ENCODE data around the gene GRID1.

The GRID1 gene

GRCh38 chr10:86164960-86165630 is 201.5 kb downstream of the GRID1 start:
- H3K4me3 ChIP-seq (replicated peaks in 1 of 2; ENCODE audit: low read depth in 2 of 2, low read length in 2 of 2): no peak overlapping the region
- DNase-seq (ENCODE audit: low read depth in 2 of 2): no peak
- TF ChIP-seq CTCF (IDR thresholded peaks at IDR 0.05; ENCODE audit: low read depth, low read length): no peak

GRCh38 chr10:86164174-86164774 is 202.3 kb downstream of the GRID1 start:
- no peak overlapping the region for H3K4me3 ChIP-seq (replicated peaks in 1 of 2; ENCODE audit: low read depth in 2 of 2, low read length in 2 of 2)
- DNase-seq (ENCODE audit: low read depth in 2 of 2): no peak
- no peak for TF ChIP-seq CTCF (IDR thresholded peaks at IDR 0.05; ENCODE audit: low read depth, low read length)

GRCh38 chr10:86163522-86164173 is 202.9 kb downstream of the GRID1 start:
- no peak overlapping the region for H3K4me3 ChIP-seq (replicated peaks in 1 of 2; ENCODE audit: low read depth in 2 of 2, low read length in 2 of 2)
- DNase-seq (ENCODE audit: low read depth in 2 of 2): no peak
- TF ChIP-seq CTCF (IDR thresholded peaks at IDR 0.05; ENCODE audit: low read depth, low read length): no peak

DNA sequence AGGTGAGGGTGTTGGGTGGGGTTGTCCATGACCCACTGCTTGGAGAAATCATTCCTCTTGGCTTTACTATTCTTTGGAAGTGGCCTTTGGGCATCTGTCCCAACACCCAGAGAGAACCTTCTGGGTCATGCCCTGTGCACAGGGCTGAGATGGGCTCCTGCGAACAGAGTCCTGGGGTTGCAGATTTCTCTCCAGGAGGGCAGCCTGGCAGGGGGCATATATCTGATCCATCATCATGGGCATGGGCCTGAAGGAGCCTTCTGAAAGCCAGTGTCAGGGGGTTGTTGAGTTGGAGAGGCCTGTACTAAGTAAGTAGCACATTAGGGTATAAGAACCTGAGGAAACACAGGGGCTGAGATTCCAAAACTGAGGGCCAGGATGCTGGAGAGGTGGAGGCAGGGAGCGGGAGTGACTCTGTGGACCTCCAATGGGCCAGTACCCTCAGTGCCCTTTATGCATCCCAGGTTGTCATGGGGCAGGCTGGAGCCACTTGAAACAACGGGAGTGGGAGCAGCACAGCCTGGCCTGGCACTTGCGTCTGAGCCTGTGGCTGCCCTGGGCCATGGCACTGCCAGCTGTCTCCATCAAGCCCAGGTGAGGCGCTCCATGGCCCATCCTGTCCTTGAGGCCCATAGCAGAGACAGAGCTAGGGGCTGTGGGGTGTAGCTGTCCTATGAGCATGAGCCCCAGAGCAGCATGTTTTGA is 203.7 kb downstream of the GRID1 start:
- DNase-seq (ENCODE audit: low read depth in 2 of 2): no peak

DNA sequence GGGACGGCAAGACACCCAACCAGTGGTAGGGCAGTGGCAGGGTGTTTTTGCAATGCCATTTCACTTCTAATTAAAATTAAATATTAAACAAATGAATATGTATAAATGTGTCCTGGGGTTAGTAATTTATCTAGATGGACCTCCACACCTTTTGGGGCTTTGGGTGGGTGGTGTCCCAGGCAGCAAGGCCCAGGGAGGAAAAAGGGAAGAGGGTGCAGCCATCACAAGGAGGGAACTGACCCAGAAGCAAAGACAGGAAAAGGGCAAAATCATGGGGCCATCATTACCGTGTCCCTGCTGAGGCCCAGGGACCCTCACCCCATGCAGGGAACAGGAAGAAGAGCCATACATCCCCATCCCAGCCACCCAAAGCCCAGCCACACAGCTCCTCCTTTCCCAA is 204.6 kb downstream of the GRID1 start:
- TF ChIP-seq CTCF (IDR thresholded peaks at IDR 0.05; ENCODE audit: low read depth, low read length): no peak
- no peak for DNase-seq (ENCODE audit: low read depth in 2 of 2)
- no peak overlapping the region for H3K4me3 ChIP-seq (replicated peaks in 1 of 2; ENCODE audit: low read depth in 2 of 2, low read length in 2 of 2)

More for the DNA sequence above, 203.7 kb downstream of the GRID1 start:
- H3K4me3 ChIP-seq (replicated peaks in 1 of 2; ENCODE audit: low read depth in 2 of 2, low read length in 2 of 2): no peak overlapping the region
- TF ChIP-seq CTCF (IDR thresholded peaks at IDR 0.05; ENCODE audit: low read depth, low read length): no peak

DNA sequence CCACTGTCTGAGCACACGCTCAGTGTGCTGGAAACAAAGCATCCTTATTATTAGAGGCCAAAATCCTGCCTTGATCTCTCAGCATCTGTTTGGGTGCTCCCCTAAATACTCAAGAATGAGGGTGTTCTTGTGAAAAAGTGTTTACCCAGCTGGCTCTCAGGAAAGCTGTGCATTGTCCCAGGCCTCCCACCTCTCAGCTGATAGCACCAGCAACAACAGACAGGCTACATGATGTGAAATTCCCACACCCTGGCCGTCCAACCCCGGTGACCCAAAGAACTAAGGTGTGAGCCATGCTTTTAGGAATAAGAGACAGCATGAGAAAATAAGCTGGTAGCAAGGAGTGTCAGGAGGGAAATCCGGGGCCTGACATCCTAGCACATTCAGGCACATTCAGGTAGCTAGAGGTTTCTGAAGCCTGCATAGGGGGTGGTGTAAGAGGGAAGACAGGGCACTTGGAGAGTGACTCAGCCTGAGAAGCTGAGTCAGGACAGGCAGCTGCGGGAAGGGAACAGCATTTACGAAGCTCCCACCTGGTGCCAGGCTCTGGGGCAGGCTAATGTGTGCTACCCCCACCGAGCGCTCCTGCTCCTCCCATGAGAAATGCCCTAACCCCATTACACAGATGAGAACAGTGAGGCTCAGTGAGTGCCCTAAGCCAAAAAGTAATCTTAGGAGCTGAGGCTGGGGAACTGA is 205.6 kb downstream of the GRID1 start:
- no peak for TF ChIP-seq CTCF (IDR thresholded peaks at IDR 0.05; ENCODE audit: low read depth, low read length)
- no peak overlapping the region for H3K4me3 ChIP-seq (replicated peaks in 1 of 2; ENCODE audit: low read depth in 2 of 2, low read length in 2 of 2)
- DNase-seq (ENCODE audit: low read depth in 2 of 2): no peak
